ENCODE results near the gene ZNF667. TPM values are rescaled to one million over a fixed set of nuclear protein-coding genes. Genes with fewer than 3 reads are reported as not detected.

The ZNF667 gene
- total RNA-seq (ENCODE audit: low replicate concordance) = 3.1 and 8.9 TPM in 2 replicates

DNA sequence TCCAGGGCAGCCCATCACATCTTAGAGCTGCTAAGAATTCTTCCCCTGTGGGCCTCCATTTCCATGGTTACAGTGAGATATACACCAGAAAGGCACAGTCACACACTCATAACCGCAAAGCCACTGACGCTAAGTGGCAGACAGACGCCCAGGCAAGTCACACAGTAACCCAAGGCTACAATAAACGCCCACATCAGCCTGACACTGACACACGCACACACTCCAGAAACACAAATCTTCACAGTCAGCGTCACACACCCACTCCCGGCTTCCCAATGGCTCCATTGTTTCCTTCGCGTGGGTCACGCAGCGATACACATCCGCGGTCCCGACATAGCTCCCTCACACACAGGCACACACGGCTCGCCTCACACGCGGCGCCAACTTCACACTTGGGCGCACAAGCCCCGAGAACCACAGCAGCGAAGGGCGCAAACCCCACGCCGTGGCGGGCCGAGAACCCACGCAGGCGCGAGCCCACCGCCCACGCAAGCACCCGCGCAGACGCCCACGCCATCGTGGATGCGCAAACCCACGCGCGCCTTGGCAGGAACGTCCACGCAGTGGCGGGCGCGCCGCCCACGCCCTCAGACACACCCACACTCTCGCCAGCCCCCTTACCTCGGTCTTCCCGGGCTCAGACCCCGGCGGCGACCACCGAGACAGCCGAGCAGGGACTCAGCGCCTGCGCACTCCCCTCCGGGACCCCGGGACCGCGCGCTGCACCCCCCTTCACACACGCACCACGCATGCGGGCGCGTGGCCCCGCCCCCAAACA is at the start of gene ZNF667:
TSS of gene ZNF667 (minus strand) at position 695 of the 778 bp plus-strand sequence. CDS start 14,975 bp downstream, outside the sequence.
- TF ChIP-seq, protein P1, sequence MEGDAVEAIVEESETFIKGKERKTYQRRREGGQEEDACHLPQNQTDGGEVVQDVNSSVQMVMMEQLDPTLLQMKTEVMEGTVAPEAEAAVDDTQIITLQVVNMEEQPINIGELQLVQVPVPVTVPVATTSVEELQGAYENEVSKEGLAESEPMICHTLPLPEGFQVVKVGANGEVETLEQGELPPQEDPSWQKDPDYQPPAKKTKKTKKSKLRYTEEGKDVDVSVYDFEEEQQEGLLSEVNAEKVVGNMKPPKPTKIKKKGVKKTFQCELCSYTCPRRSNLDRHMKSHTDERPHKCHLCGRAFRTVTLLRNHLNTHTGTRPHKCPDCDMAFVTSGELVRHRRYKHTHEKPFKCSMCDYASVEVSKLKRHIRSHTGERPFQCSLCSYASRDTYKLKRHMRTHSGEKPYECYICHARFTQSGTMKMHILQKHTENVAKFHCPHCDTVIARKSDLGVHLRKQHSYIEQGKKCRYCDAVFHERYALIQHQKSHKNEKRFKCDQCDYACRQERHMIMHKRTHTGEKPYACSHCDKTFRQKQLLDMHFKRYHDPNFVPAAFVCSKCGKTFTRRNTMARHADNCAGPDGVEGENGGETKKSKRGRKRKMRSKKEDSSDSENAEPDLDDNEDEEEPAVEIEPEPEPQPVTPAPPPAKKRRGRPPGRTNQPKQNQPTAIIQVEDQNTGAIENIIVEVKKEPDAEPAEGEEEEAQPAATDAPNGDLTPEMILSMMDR (IDR thresholded peaks at IDR 0.05; ENCODE audit: insufficient read depth, low read length) = no peak
- peak within 1 kb of the TSS; percentile 93 for H3K4me3 ChIP-seq (ENCODE audit: low read depth, low read length)
- DNase-seq (ENCODE audit: low read depth) = peak; percentile 21

DNA sequence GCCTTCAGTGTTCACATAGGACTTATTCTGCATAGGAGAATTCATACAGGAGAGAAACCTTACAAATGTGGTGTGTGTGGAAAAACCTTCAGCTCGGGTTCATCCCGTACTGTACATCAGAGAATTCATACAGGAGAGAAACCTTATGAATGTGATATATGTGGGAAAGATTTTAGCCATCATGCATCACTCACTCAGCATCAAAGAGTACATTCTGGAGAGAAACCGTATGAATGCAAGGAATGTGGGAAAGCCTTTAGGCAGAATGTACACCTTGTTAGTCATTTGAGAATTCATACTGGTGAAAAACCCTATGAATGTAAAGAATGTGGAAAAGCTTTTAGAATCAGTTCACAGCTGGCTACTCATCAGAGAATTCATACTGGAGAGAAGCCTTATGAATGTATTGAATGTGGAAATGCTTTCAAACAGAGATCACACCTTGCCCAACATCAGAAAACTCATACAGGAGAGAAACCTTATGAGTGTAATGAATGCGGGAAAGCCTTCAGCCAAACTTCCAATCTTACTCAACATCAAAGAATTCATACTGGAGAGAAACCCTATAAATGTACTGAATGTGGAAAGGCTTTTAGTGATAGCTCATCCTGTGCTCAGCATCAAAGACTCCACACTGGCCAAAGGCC is 48.2 kb upstream of the ZNF667 start:
- no peak for DNase-seq (ENCODE audit: low read depth)
- TF ChIP-seq, protein P1 (IDR thresholded peaks at IDR 0.05; ENCODE audit: insufficient read depth, low read length) = no peak
- H3K4me3 ChIP-seq (ENCODE audit: low read depth, low read length) = no peak overlapping the region

DNA sequence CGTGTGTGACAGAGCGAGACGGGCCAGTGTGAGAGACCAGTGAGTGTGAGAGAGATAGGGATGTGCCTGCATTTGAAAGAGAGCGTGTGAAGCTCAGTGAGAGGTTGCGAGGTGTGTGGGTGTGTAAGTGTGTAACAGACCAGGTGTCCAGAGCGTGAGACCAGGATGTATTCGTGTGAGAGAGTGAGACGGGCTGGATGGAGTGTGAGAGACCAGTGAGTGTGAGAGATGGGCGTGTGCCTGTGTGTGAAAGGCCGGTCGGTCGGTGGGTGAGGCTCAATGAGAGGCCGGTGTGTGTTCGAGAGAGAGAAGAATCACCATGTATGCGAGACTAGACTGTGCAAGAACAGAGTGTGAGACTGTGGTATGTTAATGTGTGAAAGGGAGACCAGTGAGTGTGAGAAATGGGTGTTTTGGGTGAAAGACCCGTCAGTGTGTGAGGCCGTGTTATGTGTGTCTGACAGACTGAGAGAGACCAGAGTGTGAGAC is 31.2 kb upstream of the ZNF667 start:
- DNase-seq (ENCODE audit: low read depth) = no peak
- TF ChIP-seq, protein P1 (IDR thresholded peaks at IDR 0.05; ENCODE audit: insufficient read depth, low read length) = no peak
- H3K4me3 ChIP-seq (ENCODE audit: low read depth, low read length) = peak overlapping the region; percentile 77

DNA sequence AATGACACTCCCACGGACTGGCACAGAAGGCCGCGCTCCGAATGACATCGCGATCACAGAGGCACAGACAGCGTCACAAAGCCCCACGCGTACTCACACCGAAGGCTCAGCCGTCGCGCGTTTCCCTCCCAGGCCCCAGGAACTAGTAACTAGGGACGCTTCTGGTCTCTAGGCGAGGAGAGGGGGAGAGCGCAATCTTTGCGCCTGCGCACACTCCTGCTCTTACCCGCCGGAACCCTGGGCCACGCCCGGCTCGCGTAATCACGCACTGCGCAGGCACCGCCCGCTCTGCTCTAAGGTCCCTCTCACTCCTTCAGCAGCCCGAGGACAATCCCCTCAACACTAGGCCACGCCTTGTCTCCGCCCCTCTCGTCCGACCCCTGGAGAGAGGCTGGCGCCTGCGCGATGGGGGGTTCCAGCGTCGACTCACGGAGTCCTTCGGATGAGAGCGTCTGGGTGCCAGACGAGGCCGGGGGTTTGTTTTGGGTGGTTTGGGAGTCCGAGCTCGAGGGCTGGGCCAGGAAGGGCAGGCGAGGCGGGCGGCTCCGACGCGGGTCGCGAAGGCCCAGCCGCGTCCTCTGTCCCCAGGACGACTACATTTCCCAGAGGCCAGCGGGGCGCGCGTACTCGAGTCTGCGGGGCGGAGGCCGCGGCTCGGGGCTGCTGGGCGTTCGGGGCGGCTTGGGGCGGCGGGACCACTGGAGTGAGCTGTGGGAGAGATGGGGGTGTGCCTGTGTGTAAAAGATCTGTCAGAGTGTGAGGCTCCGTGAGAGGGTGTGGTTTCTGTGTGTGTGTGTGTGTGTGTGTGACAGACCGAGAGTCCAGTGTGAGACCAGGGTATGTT is 30.5 kb upstream of the ZNF667 start, which contains the start of gene ZNF471:
TSS of gene ZNF471 (plus strand) at position 410 of the 844 bp plus-strand sequence. CDS start 3,717 bp downstream, outside the sequence.
- peak; percentile 98 for DNase-seq (ENCODE audit: low read depth)
- TF ChIP-seq, protein P1 (IDR thresholded peaks at IDR 0.05; ENCODE audit: insufficient read depth, low read length) = no peak
- H3K4me3 ChIP-seq (ENCODE audit: low read depth, low read length) = peak within 1 kb of the TSS; percentile 77

DNA sequence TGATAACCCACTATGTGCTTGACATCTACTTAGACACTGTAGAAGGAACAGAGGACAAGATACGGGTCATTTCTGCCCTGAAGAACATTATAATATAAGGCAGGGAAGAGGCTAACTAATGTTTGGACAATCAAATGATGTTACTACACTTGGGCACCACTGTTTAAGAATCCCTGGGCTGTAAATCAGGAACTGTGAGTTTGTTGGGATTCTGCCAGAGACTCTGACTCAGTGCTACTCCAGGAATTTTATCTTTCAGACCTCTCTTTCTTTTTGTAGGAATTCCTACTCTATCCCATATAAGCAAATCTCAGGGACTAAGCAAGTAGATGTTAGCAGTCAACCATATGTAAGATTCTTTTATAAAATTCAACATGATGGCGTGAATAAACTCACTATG is 27.4 kb upstream of the ZNF667 start:
- peak; percentile 54 for DNase-seq (ENCODE audit: low read depth)
- TF ChIP-seq, protein P1 (IDR thresholded peaks at IDR 0.05; ENCODE audit: insufficient read depth, low read length) = no peak
- no peak overlapping the region for H3K4me3 ChIP-seq (ENCODE audit: low read depth, low read length)

DNA sequence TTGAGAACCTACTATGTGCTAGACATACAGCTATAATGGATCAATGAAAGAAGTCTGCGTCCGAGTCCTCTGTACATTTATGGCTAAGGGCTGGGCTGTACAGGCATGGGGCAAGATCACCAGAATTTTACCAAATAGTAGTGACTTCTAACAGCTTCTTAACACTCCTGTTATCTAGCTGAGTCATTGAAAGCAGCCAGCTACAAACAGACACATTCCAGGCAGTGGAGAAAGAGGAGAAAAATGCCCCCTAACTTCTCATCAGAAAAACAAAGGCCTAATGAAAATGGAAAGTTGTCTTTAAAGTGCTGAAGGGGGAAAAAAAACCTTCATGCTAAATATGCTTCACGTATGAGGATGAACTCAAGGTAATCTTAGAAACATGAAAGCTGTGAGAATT is 14.3 kb upstream of the ZNF667 start:
- TF ChIP-seq, protein P1 (IDR thresholded peaks at IDR 0.05; ENCODE audit: insufficient read depth, low read length) = no peak
- H3K4me3 ChIP-seq (ENCODE audit: low read depth, low read length) = no peak overlapping the region
- no peak for DNase-seq (ENCODE audit: low read depth)

Data from fibroblast of the aortic adventitia (primary cell).